HL-60 (cell line): Measurements from ENCODE around the gene AP2A1.

Experiments used
- CTCF ChIP-seq: IDR thresholded peaks from one replicate; pipeline ENCODE4 v1.5.1; 2011; ENCODE audit warnings: low read length, control low read depth, inconsistent platforms; ENCODE audit not compliant: insufficient read depth
- POLR2AphosphoS5 ChIP-seq: IDR thresholded peaks from 2 replicates; pipeline ENCODE4 v1.6.1; 2012; ENCODE audit warnings: low read depth

- TF ChIP-seq POLR2AphosphoS5 (no peak), CTCF (no peak)
These were observed 57.9 kb downstream of the AP2A1 start for GRCh38 chr19:49824662-49825061.
